Peyer's patch (tissue), 4 donors: Measurements from ENCODE around the gene PDK4.

Source experiments
- CTCF ChIP-seq, 6 experiments: fragments of 450-650 bp in 4 of 6; fragments of 200-600 bp in 2 of 6; sonication (generic) in 1 of 6; IDR thresholded peaks; one replicate each; pipeline ENCODE4 v1.5.1; 2017 to 2019; ENCODE audit warnings: antibody characterized with exemption in 6 of 6, mild to moderate bottlenecking in 3 of 6, moderate library complexity in 1 of 6
- POLR2A ChIP-seq, 2 donors: fragments of 450-650 bp; IDR thresholded peaks; one replicate each; pipeline ENCODE4 v1.5.1; 2017; ENCODE audit warnings: antibody characterized with exemption in 2 of 2, mild to moderate bottlenecking in 2 of 2, moderate library complexity in 2 of 2

GRCh38 chr7:95586951-95587301, 9.4 kb downstream of the PDK4 start:
- TF ChIP-seq POLR2A (IDR thresholded peaks at IDR 0.05): no peak
- no peak for TF ChIP-seq CTCF (IDR thresholded peaks at IDR 0.05)
